ENCODE measurements around the gene REEP2. TPM values are rescaled to one million over a fixed set of nuclear protein-coding genes. Genes with fewer than 3 reads are reported as not detected.

The REEP2 gene
- total RNA-seq, 4 donors from 2014 or later, result 0.95 to 7.6 (median 1.8) TPM

- no peak for DNase-seq (ENCODE audit: low spot score in 2 of 2)
- peak overlapping the region; percentile 10 for H3K4me3 ChIP-seq (ENCODE audit: low read depth, poor library complexity, severe bottlenecking)
- intact Hi-C loops (cut with DNase I; ENCODE audit: low total_unique reads), result no loop called here
- WGBS, 2 donors, result 20 to 28% methylated on average over 10 of the region's 10 CpGs
- TF ChIP-seq CTCF (IDR thresholded peaks at IDR 0.05), result no peak
- no peak for TF ChIP-seq POLR2A (IDR thresholded peaks at IDR 0.05)
Observed at GRCh38 chr5:138492560-138493045, 53.7 kb downstream of the REEP2 start.

GRCh38 chr5:138495351-138495750, 56.5 kb downstream of the REEP2 start:
- TF ChIP-seq CTCF (IDR thresholded peaks at IDR 0.05) (no peak), POLR2A (IDR thresholded peaks at IDR 0.05) (no peak)
- DNase-seq (ENCODE audit: low spot score in 2 of 2), result no peak
- intact Hi-C loops (cut with DNase I; ENCODE audit: low total_unique reads), result no loop called here
- 70 to 74% methylated on average over 7 of the region's 7 CpGs for WGBS, 2 donors
- no peak overlapping the region for H3K4me3 ChIP-seq (ENCODE audit: low read depth, poor library complexity, severe bottlenecking)

Other genes with a start within 250 kb of the REEP2 start
- 10 to 100 TPM; 21.3 to 33.4 (median 23.3) TPM for gene CDC23, start 225.7 kb upstream of the REEP2 start, total RNA-seq
- 1 to 10 TPM in 1 of 4 donors, under 1 TPM in 1, not detected in 2; 0.42 to 1.6 TPM for gene GFRA3, start 164.4 kb upstream of the REEP2 start, total RNA-seq
- 1 to 10 TPM in 1 of 4 donors, under 1 TPM in 2, not detected in 1; 0.34 to 1.4 (median 0.69) TPM for gene CDC25C, start 107.3 kb upstream of the REEP2 start, total RNA-seq
- 10 to 100 TPM; 15.2 to 19.9 (median 17.2) TPM for gene FAM53C, start 100.8 kb upstream of the REEP2 start, total RNA-seq
- gene KDM3B, start 86.4 kb upstream of the REEP2 start, total RNA-seq, result 10 to 100 TPM; 54.4 to 72.7 (median 67.0) TPM
- gene EGR1, start 26.4 kb downstream of the REEP2 start, total RNA-seq, result 100 to 1,000 TPM in 1 of 4 donors, 10 to 100 TPM in 3; 37.5 to 110 (median 47.8) TPM
- 10 to 100 TPM; 64.2 to 92.2 (median 81.3) TPM for gene ETF1, start 104.2 kb downstream of the REEP2 start, total RNA-seq
- 100 to 1,000 TPM; 206 to 248 (median 216) TPM for gene HSPA9, start 136.3 kb downstream of the REEP2 start, total RNA-seq

Measured in lower leg skin (tissue), 4 donors.